KBM-7 (cell line): ENCODE data around the gene SLC15A5.

Source experiments
- DNase-seq: peaks from one replicate; pipeline ENCODE4 v3.0.0-alpha.2; 2015
- in situ Hi-C: fragments of 300-500 bp; cut with MboI; formaldehyde crosslinking; loops from 2 replicates; pipeline ENCODE4 v1.14.3; 2020; ENCODE audit warnings: low sequenced_read_pairs, low pct_unique_long_range_greater_than_20kb, mixed read lengths

SLC15A5 gene

DNA sequence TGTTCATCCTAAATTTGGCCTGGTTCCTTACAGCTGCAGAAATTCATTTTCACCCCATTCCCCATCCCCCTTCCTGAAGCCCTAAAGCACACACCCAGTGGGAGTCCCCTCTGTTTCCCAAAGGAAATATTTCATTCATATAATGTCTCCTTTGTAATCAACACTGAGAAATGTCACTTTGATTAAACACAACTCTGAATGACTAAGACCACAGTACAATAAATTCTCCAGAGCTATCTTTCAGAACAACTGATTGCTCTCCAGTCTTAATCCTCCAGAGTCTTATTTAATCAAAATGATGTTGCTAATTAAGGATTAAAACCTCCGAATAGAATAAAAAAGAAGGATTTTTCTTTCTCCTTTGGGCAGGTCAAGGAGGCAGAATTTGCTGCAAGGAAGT lies 6.4 kb downstream of the SLC15A5 start:
- in situ Hi-C loops: no loop called here
- DNase-seq: no peak

DNA sequence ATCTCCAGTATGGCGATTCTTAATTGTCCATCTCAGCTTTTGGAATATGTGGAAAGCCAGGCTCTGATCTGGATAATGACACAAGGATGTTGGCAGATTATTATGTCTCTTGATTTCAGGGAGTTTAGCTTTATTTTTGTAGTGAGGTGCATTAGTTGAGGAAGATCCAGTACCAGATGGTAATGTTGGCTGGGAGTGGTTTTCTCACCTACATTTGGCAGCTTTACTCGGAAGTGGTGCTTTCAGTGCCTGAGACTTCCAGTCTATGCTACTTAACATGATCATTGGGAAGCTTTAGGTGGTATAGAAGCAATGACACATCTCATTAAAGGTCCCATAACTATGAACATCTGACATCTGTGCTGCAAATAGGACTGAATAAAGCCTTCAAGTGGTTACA lies 7.5 kb downstream of the SLC15A5 start:
- in situ Hi-C loops: no loop called here
- no peak for DNase-seq

DNA sequence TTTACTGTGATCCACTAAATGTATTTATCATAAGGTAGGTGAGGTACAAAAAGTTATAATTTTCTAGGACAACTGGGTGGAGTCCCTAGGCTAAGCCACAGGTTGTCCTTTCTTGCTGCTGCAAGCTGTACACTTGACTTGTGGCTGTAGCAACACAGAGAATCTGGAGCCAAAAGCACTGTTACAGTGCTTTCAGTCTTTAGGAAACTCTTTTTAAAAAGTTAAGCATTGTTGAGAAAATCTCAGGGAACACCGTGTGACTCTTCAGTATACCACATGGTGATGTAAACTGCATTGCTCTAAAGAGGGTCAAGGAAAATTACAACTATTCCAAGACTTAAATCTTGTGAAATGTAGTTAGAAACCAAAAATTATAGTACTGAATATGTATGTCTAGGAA lies 11.4 kb downstream of the SLC15A5 start:
- DNase-seq: no peak
- in situ Hi-C loops: no loop called here

DNA sequence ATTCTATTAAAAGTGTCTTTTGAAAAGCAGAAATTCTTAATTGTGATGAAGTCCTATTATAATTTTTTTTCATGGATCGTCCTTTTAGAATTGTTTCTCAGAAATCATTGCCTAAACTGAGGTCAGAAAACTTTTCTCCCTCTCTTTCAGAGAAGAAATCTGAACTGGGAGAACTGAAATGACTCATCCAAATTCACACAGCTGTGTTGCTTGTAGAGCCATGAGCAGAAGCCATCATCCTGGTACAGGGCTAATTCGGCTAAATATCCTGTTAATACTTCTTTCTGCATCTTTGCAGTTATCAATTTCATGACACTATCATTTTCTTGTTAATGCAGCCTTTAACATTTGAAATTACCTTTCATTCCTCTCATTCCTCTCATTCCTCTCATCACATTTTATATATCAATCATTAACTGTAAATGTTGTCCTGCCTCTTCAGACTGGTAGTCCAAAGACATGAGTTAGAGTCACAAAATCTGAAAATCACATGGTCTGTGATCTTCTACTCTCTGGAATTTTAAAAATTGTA lies 15.5 kb downstream of the SLC15A5 start:
- no peak for DNase-seq
- in situ Hi-C loops: no loop called here

DNA sequence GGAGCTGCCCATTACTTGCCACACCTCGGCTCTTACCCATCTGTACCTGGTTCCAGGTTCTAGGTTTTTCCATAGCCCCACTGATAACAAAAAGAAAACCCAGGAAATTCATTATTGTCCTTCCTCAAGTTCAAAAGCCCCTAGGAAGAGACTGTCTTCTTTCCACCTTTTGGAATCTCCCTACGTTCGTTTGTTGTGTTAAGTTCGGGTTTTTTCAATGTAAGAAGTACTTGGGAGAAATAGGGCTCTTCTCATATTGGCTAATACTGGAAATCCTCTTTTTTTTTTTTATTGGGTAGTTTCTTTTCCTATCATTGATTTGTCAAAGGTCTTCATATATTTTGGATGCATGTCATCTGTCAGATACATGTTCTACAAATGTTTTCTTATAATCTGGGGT lies 17.3 kb downstream of the SLC15A5 start:
- DNase-seq: no peak
- in situ Hi-C loops: no loop called here

DNA sequence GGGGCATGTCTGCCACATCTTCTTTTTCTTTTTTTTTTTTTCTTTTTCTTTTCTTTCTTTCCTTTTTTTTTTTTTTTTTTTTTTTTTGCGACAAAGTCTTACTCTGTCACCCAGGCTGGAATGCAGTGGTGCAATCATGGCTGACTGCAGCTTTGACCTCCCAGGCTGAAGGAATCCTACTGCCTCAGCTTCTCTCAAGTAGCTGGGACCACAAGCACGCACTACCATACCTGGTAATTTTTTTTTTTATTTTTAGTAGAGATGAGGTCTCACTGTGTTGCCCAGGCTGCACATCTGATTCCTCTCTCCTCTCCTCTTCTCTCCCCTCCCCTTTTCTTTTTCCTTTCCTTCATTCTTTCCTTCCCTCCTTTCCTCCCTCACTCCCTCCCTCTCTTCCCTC lies 18.5 kb downstream of the SLC15A5 start:
- no peak for DNase-seq
- in situ Hi-C loops: no loop called here

DNA sequence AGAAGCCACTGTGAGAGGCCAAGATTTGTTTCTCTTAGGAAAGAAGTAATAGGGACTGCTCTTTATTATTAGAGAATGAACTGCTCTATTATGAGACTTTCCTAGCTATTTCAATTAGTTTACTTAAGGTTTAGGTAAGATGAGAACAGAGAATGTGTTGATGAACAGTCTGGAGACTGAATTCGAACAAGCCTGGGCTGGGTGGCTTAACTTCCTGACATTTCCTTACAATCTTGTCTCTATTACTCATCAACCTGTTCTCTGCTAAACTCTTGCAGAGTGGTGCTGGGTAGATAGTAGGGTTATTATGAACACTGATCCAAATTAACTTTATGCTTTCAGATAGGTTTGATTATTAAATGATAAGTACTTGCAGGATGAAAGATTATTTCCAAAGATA lies 31.2 kb downstream of the SLC15A5 start:
- in situ Hi-C loops: no loop called here

DNA sequence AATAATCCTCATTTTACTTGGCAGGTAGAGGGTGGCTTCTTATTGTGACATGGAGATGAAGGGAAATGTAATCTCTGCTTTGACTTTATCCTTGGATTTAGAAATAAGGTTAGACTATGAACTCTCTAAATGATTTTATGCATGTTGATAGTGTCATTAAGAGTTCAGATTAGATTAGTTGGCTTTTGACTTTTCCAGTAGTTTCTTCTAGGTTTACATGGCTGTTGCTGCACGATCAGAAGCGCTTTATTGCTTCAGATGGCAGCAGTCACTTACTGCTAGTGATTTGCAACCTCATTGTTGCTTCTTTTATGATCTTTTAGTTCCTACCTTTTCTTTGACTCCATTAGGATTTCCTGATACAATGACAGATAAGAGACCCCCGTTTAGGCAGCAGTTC lies 32.3 kb downstream of the SLC15A5 start:
- in situ Hi-C loops: no loop called here
- no peak for DNase-seq

More for the DNA sequence above, 31.2 kb downstream of the SLC15A5 start:
- DNase-seq: no peak

DNA sequence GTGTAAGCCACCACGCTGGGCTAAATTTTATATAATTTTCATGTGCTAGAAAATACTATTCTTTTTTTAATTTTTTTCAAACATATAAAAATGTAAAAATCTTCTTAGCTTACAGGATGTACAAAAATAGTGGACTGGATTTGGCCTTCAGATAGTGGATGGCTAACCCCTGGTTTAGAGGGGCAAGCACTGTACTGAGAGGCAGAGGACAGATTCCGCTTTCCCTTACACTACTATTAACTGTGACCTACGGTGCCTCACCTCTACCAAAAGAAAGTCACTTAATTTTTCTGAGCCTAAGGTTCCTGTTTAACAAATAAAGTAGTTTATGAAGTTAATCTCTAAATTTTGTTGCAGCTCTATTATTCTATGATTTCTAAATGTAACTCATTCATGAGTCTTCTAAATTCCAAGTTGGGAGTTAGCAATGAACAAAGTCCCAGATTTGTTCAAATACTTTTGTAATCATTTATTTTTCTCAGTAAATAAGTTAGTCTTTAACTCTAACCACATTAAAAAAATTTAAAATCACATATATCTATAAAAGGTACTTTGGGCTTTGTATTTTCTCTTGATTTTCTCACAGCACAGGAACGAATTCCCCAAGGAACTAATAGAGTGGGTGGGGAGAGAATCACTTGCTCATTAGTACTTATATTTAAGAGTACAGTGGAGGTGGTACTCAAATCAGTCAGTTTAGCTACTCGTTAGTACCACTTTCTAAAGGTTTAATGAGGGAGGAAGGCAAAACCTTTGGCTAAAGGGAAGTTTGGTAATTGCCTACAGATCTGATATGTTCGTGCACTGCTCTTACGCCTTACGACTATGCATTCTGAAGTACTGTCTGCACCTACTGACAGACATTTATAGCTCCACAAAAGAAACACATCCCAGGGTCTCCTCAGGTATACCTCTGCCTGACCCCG lies 33.7 kb downstream of the SLC15A5 start:
- no peak for DNase-seq
- in situ Hi-C loops: no loop called here

DNA sequence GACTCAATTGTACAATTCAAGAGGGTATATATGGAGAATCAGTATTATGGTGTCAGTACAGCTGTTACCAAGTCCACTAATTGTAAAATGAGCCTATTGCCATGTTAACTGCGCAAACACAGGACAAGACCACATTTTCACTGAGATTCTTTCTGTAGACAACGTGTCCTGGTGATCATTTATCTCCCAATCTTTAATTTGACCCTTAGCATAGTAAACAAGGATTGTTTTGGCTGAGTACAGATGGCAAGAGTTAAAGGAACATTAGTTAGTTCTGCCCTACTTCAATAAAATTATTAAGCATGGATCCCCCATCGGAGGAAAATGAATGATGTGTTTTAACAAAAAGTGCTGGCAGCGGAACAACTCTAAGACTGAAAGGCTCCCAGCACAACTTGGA lies 36.1 kb downstream of the SLC15A5 start:
- in situ Hi-C loops: no loop called here
- DNase-seq: no peak

DNA sequence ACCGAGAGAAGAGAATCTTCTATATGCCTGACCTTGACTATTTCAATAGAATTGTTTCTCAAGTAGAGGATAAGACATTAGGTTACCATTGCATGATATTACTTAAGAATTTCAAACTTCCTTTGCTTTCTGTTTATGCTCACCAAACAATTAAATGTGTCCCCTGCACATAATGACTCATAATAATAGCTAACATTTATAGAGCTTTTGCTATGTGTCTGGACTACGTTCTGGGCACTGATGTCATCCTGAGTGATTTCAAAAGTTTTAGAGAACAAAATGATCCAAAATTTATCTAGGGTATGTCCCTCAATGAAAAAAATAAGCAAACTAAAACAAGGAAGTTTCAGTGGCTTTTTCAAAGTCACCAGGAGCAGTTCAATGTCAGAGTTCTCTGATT lies 38.8 kb downstream of the SLC15A5 start:
- in situ Hi-C loops: no loop called here
- DNase-seq: no peak

DNA sequence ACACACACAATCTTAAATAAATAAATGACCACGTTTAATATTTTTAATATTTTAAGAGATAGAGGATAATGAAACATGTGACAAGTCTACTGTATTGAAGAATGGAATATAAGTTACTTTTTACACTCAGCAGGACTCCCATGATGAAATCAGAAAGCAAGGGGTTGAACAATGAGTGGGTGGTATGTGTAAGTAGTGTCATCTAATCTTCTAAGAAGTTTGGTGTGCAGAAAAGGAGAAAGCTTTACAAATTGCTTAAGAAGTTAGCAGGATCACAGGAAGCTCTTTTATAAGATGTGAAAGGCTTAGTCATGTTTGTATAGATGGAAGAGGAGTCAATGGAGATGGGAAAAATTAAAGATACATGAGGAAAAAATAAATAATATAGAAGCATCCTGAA lies 47.8 kb downstream of the SLC15A5 start:
- in situ Hi-C loops: no loop called here
- DNase-seq: no peak

DNA sequence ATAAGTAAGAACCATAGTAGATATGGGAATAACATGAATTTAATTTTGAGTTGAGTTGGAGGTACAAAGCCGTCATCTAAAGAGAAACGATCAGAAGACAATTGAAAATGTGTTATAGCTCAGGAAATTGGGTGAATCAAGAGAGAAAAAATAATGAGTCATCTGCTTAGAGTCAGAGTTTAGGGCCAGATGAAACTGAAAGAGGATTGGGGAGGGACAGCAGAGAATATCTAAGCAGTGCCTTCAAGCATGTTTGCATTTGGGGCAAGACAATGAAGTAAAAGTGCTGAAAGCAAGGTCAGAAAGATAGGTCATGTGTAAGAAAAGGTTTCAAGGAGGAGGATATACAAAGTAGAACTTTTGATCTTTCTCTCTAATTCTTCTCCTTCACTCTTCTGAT lies 49.4 kb downstream of the SLC15A5 start:
- in situ Hi-C loops: no loop called here
- DNase-seq: no peak

DNA sequence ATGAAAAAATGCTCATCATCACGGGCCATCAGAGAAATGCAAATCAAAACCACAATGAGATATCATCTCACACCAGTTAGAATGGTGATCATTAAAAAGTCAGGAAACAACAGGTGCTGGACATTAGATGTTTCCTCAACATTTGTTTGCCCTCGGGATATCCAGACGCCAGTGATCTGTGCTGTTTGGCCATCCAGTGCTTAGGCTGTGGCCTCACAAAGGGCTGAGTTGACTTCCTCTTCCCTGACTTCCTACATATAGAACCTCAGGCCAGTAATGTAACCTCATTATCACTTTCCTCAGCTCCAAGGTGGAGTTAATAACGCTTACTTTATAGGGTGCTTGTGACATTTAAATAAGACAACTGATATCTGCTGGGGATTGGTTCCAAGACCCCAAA lies 51.8 kb downstream of the SLC15A5 start:
- in situ Hi-C loops: no loop called here
- peak; percentile 58 for DNase-seq

DNA sequence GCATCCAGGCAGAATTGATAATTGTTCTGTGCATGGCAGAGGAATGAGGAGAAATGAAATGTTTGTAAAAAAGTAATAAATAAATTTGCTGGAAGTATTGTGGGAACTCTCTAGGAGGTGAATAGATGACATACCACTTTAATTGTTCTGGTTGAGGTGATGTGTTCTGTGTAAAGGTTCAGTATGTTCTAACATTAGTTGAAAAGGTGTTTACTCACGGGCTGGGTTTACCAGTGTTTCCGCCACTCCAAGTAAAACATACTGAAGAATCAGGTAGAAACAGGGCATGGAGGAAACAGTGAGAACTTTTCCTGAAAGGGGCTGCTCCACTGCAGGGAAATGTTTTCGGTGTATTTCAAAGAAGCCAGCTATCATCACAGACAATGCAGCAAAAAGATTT lies 53.3 kb downstream of the SLC15A5 start:
- DNase-seq: no peak
- in situ Hi-C loops: no loop called here

DNA sequence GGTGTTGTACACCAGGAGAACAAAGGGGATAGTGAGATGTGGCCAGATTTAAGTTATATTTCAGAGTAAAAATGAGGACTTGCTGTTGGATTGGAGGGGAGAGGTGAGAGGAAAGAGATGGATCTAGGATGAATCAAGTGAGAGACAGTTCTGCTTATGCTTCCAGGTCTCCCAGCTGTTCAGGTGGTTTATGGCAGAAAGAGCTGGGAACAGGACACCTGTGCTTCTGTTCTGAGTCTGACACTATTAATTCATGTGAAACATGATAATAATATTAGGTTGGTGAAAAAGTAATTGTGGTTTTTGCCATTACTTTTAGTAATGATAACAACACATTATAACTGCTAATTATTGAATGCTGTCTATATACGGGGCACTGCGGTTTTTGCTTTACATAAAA lies 55.7 kb downstream of the SLC15A5 start:
- DNase-seq: no peak
- in situ Hi-C loops: no loop called here

DNA sequence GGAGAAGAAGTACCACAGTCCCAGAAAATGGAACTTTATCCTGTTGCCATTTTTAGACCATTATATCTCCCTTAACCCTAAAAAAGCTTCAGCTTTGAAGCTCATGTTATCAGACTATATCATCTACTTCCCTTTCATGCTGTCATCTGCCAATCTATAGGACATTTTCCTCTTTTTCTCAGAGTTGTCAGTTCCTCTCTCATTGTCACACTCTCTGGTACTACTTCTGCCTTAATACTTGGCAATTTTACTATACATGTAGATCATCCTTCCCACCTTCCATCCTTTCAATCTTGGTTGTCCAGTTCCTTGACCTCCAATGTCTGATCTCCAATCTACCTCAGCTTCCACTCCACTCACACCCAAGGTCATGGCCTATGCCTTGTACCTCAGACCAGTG lies 57.4 kb downstream of the SLC15A5 start:
- in situ Hi-C loops: no loop called here

DNA sequence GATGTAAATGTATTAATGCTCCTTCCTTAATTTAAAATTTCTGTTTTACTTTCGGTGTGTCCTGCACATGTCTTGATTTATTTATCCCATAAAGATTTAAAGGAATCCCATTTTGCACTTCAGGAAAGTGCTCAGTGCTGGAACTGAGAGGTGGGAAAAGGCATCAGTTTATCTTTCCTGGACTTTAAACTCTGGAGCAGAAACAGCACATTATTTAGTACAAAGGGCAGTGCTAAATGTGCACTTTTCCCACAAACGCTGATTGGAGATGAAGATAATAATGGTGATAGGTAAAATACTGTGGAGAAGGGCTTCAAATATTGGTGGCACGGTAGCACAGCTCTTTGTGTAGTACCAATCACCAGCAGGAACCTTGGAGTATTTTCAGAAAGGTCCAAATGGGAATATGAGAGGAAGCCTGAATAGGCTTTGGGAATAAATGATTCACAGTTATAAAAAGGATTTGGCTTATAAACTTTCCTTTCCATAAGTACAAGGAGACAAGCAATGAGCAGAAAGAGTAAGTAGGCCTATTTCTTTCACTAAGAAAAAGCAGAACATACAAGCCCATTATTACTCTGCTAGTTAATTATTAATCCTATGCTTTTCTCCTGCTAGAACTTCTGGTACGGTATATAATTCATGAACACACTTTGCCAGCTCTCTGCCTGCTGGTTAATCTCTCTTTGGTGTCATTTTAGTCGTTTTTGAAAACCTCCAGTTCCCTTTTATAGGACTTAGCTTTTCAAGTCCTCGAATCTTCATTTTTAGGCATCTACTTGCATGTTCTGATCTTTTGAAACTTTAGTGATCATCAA lies 58.3 kb downstream of the SLC15A5 start:
- peak; percentile 7 for DNase-seq
- in situ Hi-C loops: no loop called here

More for the DNA sequence above, 57.4 kb downstream of the SLC15A5 start:
- peak; percentile 39 for DNase-seq

DNA sequence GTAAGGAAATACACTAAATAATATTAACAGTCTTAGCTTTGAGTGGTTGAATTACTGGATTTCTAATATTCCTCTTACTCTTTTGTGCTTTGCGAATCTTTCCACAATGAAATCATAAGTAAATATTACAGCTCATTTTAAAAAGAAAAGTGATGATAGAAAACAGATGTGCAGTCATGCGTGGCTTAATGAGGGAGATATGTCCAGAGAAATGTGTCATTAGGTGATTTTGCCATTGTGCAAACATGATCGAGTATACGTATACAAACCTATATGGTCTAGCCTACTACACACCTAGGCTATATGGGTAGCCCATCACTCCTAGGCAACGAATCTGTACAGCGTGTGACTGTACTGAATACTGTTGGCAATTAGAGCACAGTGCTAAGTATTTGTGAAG lies 59.3 kb downstream of the SLC15A5 start:
- no peak for DNase-seq
- in situ Hi-C loops: no loop called here

DNA sequence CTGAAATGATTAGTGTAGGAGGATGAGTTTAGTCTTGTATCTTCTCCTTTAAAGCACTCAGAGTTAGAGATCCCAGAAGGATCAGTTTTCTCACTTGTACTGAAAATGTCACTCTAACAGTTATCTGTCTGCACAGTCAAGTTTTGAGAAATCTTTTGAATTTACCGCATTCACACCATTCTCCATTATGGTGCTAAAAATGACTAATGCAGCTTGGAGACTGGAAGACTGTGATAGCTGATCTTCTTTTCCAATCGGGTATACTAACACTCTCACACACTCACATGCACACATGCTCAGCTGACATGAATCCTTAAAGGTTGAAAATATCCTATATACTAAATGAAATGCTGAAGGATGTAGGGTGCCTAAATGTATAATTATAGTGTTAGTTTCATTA lies 65.8 kb downstream of the SLC15A5 start:
- in situ Hi-C loops: no loop called here
- no peak for DNase-seq
